SK-N-SH treated with all-trans-retinoic acid at 6 μM for 48 hours (cell line): ENCODE data around the gene RAVER2.

Experiments used
- ZC3H10 ChIP-seq: fragments of 250-450 bp; sonication (Bioruptor Pico); IDR thresholded peaks from 2 replicates; pipeline ENCODE4 v1.5.1; 2021; ENCODE audit warnings: mild to moderate bottlenecking, moderate library complexity
- TF ChIP-seq, protein P1 (sequence below): fragments of 250-450 bp; sonication (Bioruptor Pico); IDR thresholded peaks from 2 replicates; pipeline ENCODE4 v1.8.0; 2021; ENCODE audit warnings: low read depth, mild to moderate bottlenecking, moderate library complexity, borderline replicate concordance

DNA sequence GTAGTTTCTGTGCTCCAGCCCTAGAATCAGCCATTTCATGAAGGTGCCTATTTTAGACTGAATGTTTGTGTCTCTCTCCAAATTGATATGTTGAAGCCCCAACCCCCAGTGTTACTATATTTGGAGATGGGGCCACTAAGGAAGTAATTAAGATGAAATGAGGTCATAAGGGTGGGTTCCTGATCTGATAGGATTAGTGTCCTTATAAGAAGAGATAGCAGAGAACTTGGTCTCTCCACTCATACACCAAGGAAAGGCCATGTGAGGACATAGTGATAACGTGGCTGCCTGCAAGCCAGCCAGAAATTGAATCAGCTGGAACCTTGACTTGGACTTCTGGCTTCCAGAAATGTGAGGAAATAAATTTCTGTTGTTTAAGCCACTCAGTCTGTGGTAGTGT is 12.3 kb downstream of the RAVER2 start:
- TF ChIP-seq, protein P1, sequence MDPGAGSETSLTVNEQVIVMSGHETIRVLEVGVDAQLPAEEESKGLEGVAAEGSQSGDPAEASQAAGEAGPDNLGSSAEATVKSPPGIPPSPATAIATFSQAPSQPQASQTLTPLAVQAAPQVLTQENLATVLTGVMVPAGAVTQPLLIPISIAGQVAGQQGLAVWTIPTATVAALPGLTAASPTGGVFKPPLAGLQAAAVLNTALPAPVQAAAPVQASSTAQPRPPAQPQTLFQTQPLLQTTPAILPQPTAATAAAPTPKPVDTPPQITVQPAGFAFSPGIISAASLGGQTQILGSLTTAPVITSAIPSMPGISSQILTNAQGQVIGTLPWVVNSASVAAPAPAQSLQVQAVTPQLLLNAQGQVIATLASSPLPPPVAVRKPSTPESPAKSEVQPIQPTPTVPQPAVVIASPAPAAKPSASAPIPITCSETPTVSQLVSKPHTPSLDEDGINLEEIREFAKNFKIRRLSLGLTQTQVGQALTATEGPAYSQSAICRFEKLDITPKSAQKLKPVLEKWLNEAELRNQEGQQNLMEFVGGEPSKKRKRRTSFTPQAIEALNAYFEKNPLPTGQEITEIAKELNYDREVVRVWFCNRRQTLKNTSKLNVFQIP (CRISPR knock-in tag) = no peak
- TF ChIP-seq ZC3H10 (CRISPR knock-in tag) = no peak
